ENCODE data around the gene PAEP.

- TF ChIP-seq CTCF (IDR thresholded peaks at IDR 0.05) (no peak), POLR2A (IDR thresholded peaks at IDR 0.05) (no peak)
These were observed 30.2 kb downstream of the PAEP start for GRCh38 chr9:135591506-135592330.

Measured in body of pancreas (tissue), 4 donors.